OCI-LY3 (cell line): ENCODE results near the gene TRIM33.

Experiments
- CTCF ChIP-seq: fragments of 200-600, 300-600 bp; sonication (generic); IDR thresholded peaks from 2 replicates; pipeline ENCODE4 v1.5.1; 2014; ENCODE audit warnings: antibody characterized with exemption, low read length, low read depth
- EZH2phosphoT487 ChIP-seq: fragments of 200-600 bp; shearing (Covaris generic); IDR thresholded peaks from 2 replicates; pipeline ENCODE4 v1.6.1; 2018; ENCODE audit warnings: antibody characterized with exemption, mixed run types, low read depth

GRCh38 chr1:114482585-114482984, 28.4 kb downstream of the TRIM33 start:
- TF ChIP-seq CTCF (no peak), EZH2phosphoT487 (no peak)
